Spinal cord (tissue), 10 donors: ENCODE data around the gene RAD51AP2. TPM values are rescaled to one million over a fixed set of nuclear protein-coding genes. Genes with fewer than 3 reads are reported as not detected.

ENCODE experiments used
- DNase-seq, 6 donors: peaks; one replicate each; pipeline versions ENCODE4 v3.0.0 to v3.0.0-alpha.2; 2013 to 2015; ENCODE audit warnings: low spot score in 6 of 6, low read depth in 4 of 6
- H3K27ac ChIP-seq: one replicate; pipeline ENCODE4 v1.5.1; 2013; ENCODE audit warnings: low read depth, low read length, control low read depth
- H3K27me3 ChIP-seq: one replicate; pipeline ENCODE4 v1.6.1; 2013; ENCODE audit warnings: low read length; ENCODE audit not compliant: control insufficient read depth, insufficient read depth
- H3K36me3 ChIP-seq: one replicate; pipeline ENCODE4 v1.6.1; 2013; ENCODE audit warnings: low read length; ENCODE audit not compliant: control insufficient read depth, insufficient read depth
- H3K4me1 ChIP-seq: one replicate; pipeline ENCODE4 v1.6.1; 2013; ENCODE audit warnings: low read length; ENCODE audit not compliant: control insufficient read depth, insufficient read depth
- H3K4me3 ChIP-seq: one replicate; pipeline ENCODE4 v1.5.1; 2013; ENCODE audit warnings: low read depth, low read length, control low read depth
- H3K9me3 ChIP-seq: one replicate; pipeline ENCODE4 v1.6.1; 2013; ENCODE audit warnings: low read length; ENCODE audit not compliant: control insufficient read depth, insufficient read depth
- WGBS: methylation state at CpG from one replicate; pipeline ENCODE4 v1.1.5; 2013; ENCODE audit warnings: missing lambda C conversion rate; ENCODE audit not compliant: insufficient coverage; 5-methylcytosine and 5-hydroxymethylcytosine counted together
- polyA plus RNA-seq, 2 donors: library from polyadenylated mRNA; unstranded; fragments of 120-200 nt; gene quantifications; one replicate each; pipeline ENCODE4 v1.2.1, GENCODE V29; 2013; ENCODE audit not compliant: insufficient read length in 2 of 2
- total RNA-seq, 2 donors: library from RNA; depleted of rRNA in 1 of 2; stranded (reverse); fragments of 120-200 nt in 1 of 2; fragments of >200 nt in 1 of 2; gene quantifications; one replicate each; pipeline versions ENCODE4 v1.2.3 to v1.2.4, GENCODE V29; 2013 to 2014
- donor health status: healthy.

RAD51AP2 gene
- total and polyA plus RNA-seq, 4 donors = 0.22 to 1.1 (median 0.72) TPM

DNA sequence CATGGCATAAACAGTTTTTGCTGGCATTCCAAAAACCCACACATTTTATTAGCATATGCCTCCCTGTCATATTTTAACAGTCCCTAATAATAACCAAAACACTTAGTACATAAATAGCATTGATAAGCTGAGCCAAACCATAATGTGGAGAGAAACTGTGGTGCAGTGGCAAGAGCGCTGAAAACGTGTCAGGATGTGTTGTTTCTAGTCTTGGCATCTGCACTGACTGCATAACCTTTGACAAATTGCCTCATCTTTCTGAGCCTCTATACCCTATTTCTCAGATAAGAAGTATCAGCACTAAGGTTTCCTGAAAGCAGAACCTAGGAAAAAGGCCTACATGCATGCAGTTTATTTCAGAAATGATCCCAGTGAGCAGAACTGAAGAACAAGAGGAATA is 41.4 kb downstream of the RAD51AP2 start:
- no peaks in the 10 kb centered on the region for H3K4me1 ChIP-seq
- no peaks in the 10 kb centered on the region for H3K27me3 ChIP-seq
- no peaks in the 10 kb centered on the region for H3K9me3 ChIP-seq
- WGBS = 100% methylated on average over 1 of the region's 2 CpGs
- DNase-seq = peak in 1 of 6 donors; percentile 8
- H3K36me3 ChIP-seq = no peaks in the 10 kb centered on the region
- no peak overlapping the region for H3K4me3 ChIP-seq
- no peak overlapping the region for H3K27ac ChIP-seq

DNA sequence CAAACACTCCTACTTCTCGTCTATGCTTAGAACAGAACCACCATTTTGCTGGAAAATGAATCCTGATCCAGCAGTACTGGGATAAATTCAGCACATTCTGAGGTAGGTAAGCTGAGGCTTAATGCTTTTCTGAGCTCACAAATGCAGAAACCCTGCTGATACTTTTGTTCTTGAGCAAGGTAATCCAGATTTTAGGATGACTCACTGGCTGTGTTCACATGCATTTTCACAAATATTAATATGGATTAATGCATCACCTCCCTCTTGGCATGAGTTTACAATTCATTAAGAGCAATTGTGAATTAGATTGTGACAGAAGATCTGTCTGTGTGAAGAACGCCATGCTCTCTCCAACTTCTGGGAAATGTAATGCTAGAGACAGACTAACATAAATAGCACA is 42.2 kb downstream of the RAD51AP2 start:
- H3K4me1 ChIP-seq = no peaks in the 10 kb centered on the region
- no peak overlapping the region for H3K4me3 ChIP-seq
- no peak for DNase-seq
- H3K27me3 ChIP-seq = no peaks in the 10 kb centered on the region
- no peaks in the 10 kb centered on the region for H3K36me3 ChIP-seq
- WGBS = no CpG with 5 or more reads among the region's 2 CpGs
- H3K9me3 ChIP-seq = no peaks in the 10 kb centered on the region
- H3K27ac ChIP-seq = no peak overlapping the region

DNA sequence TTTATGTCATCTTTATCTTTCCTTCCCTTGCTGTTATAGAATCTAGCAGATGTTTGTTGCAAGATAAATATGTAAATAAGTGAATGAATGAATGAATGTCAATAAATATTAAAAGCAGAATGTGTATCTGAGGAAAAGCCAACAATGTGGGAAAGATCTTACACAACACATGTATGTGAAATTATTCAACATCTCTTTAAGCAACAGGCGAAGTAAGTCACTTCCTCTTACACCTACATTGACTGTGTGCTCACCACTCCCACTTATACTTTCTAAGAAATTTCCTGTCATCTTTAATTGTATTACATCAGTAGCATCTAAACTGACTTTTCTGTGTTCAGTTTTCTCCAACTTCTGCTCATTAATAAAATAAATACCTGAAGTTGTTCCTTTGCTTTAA is 43.0 kb downstream of the RAD51AP2 start:
- no peak overlapping the region for H3K27ac ChIP-seq
- no peaks in the 10 kb centered on the region for H3K4me1 ChIP-seq
- 83% methylated on average over 1 of the region's 1 CpG for whole genome bisulfite sequencing
- no peaks in the 10 kb centered on the region for H3K27me3 ChIP-seq
- H3K9me3 ChIP-seq = no peaks in the 10 kb centered on the region
- H3K36me3 ChIP-seq = no peaks in the 10 kb centered on the region
- DNase-seq = no peak
- no peak overlapping the region for H3K4me3 ChIP-seq

DNA sequence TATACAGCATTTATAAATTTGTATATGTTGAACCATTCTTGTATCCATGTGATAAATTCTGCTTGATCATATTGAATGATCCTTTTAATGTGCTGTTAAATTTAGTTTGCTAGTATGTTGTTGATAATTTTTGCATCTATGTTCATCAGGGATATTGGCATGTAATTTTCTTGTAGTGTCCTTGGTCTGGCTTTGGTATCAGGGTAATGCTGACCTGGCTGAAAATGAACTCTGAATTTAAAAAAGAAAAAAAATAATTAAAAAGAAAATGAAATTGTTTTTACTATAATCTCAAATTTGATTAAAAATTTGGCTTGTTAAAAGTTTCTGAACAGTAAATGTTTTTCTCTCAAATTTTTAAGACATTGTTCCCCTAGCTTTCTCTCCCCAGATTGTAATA is 46.3 kb downstream of the RAD51AP2 start:
- no peak for DNase-seq

DNA sequence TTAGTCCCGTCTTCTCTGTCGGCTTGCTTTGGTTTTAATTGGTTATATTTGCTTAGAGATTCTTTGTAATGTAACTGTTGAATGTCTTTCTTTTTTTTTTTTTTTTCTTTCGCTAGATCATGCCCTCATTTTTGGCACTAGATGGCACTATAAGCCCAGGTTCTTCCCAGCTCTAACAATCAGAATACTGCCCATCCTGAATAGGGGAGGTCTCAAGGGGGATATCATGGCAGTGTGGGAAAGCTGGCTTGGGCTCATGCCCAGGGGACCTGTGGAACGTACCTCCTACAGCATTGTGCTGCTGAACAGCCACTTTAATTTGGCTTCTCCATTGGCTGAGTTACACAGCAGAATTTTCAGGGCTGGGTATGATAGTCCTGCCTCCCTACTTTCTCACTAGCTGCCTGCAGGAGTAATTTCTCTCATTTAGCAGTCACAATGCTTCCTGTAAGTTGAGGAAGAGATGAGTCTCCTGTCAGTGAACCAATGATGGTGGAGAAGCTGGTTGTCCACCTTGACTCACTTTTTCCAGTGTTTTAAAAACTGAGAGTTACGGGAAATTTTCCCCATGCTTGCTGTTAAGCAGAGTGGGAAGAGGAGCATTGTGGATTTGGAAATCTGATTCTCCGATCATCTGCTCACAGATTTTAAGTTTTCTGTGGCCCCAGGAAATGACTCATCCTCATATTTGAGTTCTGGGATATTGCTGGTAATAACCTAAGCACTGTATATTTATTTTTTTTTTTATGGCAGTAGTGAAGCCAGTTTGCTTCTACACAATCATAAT is 47.2 kb downstream of the RAD51AP2 start:
- no peak overlapping the region for H3K4me3 ChIP-seq
- H3K4me1 ChIP-seq = no peaks in the 10 kb centered on the region
- H3K27ac ChIP-seq = no peak overlapping the region
- no peaks in the 10 kb centered on the region for H3K9me3 ChIP-seq
- no peaks in the 10 kb centered on the region for H3K36me3 ChIP-seq
- H3K27me3 ChIP-seq = no peaks in the 10 kb centered on the region
- DNase-seq = no peak
- WGBS = 63% methylated on average over 1 of the region's 6 CpGs

More for the DNA sequence above, 46.3 kb downstream of the RAD51AP2 start:
- Histone ChIP-seq H3K4me1 (no peaks in the 10 kb centered on the region), H3K4me3 (no peak overlapping the region), H3K36me3 (no peaks in the 10 kb centered on the region), H3K9me3 (no peaks in the 10 kb centered on the region), H3K27me3 (no peaks in the 10 kb centered on the region), H3K27ac (no peak overlapping the region)

DNA sequence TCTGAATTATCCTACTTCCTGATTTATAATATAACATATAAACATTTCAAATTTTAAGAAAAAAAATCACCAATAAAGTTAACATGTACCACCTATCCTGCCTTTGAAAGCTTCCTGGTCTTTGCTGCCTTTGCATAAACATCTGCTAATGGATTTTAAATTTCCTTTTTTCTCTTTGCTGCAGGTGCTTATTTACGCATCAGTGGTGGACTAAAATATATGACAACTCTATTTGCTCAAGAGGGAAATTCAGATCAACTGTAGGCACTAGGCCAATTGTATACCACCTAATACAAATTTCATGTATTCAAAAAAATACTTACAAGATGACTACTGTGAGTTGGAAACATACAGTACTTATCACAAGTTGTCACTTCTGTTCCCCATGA is 57.2 kb downstream of the RAD51AP2 start:
- no CpG with 5 or more reads among the region's 1 CpG for WGBS
- Histone ChIP-seq H3K36me3 (no peaks in the 10 kb centered on the region), H3K9me3 (no peaks in the 10 kb centered on the region), H3K4me1 (no peaks in the 10 kb centered on the region), H3K27ac (no peak overlapping the region), H3K4me3 (no peak overlapping the region), H3K27me3 (no peaks in the 10 kb centered on the region)
- peak in 1 of 6 donors; percentile 5 for DNase-seq

Other genes starting within 250 kb of the RAD51AP2 start
- gene VSNL1, start 22.3 kb upstream of the RAD51AP2 start, total RNA-seq = 100 to 1,000 TPM in 1 of 2 donors, 10 to 100 TPM in 1; 58.6 to 215 TPM
- gene VSNL1, start 22.3 kb upstream of the RAD51AP2 start, polyA plus RNA-seq = 100 to 1,000 TPM; 355 to 423 TPM
- 10 to 100 TPM; 28.1 to 31.5 TPM for gene SMC6, start 235.4 kb upstream of the RAD51AP2 start, total RNA-seq
- gene SMC6, start 235.4 kb upstream of the RAD51AP2 start, polyA plus RNA-seq = 10 to 100 TPM; 21.9 to 29.2 TPM
- 10 to 100 TPM in 1 of 2 donors, 1 to 10 TPM in 1; 8.4 to 15.6 TPM for gene GEN1, start 235.7 kb upstream of the RAD51AP2 start, total RNA-seq
- gene GEN1, start 235.7 kb upstream of the RAD51AP2 start, polyA plus RNA-seq = 10 to 100 TPM in 1 of 2 donors, 1 to 10 TPM in 1; 9.5 to 10.8 TPM